GM18861 (cell line): ENCODE data around the gene MELTF.
A peak's percentile ranks its signal among the peaks of the same experiment; 100 is the strongest.

ENCODE experiments used
- ATAC-seq: cut with Tn5 transposase; IDR thresholded peaks from one replicate; pipeline ENCODE4 v1.9.1; 2021; ENCODE audit not compliant: unreplicated experiment

MELTF gene

DNA sequence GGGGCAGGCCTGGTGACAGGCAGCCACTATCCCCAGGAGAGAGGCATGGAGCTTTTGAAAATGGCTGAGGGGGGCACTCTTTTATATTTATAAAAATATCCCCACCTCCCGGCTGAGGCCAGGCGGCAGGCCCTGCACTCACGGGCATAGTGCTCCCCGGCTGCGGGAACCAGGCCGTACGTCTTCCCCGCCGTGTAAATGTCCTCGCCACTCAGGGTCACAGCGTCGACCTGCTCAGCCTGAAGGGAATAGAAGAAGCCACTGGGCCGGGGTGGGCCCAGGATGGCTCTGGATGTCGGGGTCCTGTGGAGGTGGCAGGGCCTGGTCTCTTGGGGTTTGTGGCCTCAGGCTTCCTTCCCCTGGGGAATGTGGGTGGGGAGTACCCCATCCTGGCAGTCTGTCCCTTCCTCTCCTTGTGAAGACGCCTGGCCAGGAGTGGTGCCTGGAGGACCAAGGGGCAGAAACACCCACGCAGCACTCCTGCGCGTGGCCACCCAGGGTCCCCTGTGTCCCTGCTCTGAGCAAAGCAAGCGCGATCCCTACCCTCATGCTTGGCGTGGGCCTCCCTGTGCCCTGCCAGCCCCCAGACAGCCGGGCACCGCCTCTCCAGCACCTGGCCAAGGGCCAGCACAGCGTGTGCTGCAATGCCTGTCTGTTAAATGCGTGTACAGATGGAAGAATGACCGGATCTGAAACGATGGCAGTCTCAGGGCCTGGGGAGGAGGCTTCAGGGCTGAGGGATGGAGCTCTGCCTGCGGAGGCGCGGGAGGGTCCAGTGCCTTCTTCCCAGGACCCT is 18.9 kb downstream of the MELTF start:
- ATAC-seq: no peak

DNA sequence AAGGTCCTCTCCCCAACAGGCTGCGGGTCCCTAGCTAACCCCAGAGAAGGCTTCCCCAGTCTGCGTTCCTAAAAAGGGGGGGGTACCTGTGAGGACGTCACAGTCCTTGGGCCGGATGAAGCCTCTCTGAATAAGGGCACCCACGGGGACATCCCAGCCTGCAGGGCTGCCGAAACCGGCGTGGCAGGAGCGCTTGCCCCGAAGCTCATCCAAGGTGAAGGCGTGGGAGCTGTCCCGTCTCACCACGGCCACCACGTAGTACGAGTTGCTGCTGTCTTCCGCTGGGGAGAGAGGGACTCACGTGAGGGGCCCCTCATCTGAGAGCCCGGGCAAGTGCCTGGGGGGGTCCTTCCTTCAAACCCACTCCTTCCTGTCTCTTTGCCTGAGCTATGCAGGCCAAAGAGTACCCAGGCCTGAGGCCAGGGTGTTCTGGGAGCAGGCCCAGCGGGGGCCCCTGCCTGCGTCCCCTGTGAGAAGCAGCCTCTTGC is 20.0 kb downstream of the MELTF start:
- ATAC-seq: no peak

DNA sequence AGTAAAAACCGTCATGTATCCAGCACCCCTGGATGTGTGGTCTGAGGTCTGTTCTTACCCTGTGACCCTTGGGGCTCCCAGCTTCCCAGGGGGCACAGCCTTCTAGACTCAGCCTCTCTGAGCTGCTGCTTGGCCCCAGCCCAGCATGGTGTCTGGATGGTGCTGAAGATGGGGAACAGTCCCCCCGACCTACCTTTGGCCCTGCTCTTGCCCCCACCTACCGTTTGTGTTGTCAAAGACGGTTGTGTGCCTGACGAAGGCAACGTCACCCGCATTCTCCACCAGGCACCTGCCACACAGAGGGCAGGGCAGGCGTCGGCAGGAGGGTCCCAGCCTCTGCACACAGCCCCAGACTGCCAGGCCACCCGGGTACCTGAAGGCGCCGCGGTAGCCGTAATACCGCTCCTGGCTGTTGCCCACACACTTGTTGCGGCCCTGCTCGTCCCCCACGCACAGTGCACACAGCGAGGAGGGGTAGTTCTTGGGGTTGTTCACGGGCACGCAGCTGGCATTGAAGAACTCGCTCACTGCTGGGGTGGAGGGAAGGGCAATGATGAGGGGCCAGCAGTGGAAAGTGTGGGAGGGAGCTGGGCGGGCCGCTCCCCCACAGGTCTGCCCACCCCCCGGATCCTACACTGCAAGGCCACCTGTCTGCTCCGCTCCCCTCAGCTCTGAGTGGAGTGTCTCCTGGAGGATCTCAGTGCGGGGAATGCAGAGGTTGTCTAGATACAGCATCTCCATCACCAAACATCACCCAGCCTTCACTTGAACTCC is 21.0 kb downstream of the MELTF start:
- no peak for ATAC-seq

DNA sequence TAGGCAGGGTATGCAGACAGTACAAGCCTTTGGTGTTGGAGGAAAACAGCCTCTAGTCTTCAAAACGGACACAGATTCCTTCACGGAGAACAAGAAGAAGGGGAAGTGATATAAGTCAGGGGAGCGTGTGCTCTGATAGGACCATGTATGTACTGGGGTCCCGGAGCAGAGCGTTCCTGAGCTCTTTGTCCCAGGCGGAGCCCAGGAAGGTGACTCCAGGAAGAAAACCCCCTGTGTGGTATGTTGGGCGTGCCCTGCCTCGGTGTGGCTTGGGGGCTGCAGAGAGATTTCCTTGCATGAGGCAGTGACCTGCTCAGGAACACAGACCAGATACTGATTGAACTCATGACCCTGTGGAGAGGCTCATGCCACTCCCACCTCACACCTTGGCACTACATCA is 21.7 kb downstream of the MELTF start:
- no peak for ATAC-seq

DNA sequence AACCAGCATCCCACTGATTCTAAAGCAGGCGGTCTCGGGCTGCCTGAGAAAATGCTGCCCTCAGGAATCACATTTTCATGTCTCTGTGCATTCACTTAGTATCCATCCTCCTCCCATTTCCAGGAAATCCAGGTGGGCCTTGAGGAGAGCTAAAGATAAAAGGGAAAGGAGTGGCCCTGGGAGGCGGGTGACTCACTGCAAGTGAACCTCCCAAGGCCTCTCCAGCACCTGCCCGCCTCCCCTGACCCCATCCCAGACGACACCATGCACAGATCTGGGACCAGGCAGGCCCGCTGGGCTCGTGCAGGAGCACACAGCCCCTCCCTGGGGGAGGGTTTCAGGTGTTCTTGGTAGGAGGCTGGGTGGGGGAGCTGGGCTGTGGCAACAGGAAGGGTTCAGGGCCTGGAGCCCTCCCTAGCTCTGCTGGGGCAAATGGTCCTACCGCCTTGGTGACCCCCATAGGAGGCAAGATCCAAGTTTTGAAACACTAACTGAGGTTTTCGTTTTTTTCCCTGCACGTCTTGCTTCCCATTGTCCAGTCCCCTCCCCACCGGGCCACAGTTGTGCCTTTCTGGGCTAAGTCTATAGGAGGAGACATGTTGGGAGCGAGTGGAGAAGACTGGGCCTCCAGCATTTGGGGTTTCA is 22.2 kb downstream of the MELTF start:
- no peak for ATAC-seq

DNA sequence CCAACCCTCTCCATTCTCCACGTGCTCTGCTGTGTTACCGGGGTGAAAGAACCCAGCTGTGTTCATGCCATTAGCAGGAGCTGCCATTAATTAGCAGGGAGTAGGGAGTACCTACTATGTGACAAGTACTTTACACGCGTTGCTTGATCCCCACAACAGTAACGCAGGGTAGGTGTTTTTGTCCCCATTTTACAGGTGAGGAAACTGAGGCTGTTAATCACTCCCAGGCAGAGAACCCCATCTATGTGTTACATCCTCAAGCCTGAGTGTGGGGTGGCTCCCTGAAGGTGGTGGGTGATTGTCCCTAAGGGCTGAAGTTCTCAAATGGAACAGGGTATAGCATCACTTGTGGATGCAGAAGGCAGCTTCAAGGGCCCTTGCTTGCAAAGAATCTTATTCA is 22.8 kb downstream of the MELTF start:
- no peak for ATAC-seq

DNA sequence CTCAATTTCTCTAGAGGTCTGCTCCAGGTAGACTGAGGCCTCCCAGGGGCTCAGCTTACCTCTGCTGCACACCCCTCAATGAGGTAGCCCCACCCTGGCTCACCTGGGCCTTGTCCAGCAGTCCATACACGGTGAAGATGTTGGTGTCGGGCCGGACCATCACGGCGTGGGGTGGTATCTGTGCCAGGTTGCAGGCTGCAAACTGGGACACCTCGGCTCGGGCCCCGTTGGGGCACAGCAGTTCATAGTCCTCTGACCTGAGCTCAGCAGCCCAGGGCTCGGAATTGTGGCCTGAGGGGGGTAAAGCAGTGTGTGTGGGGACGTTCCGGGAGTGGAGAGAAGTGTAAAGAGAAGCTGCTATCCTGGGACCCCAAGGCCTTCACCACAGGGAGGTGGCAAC is 23.2 kb downstream of the MELTF start:
- ATAC-seq: no peak

DNA sequence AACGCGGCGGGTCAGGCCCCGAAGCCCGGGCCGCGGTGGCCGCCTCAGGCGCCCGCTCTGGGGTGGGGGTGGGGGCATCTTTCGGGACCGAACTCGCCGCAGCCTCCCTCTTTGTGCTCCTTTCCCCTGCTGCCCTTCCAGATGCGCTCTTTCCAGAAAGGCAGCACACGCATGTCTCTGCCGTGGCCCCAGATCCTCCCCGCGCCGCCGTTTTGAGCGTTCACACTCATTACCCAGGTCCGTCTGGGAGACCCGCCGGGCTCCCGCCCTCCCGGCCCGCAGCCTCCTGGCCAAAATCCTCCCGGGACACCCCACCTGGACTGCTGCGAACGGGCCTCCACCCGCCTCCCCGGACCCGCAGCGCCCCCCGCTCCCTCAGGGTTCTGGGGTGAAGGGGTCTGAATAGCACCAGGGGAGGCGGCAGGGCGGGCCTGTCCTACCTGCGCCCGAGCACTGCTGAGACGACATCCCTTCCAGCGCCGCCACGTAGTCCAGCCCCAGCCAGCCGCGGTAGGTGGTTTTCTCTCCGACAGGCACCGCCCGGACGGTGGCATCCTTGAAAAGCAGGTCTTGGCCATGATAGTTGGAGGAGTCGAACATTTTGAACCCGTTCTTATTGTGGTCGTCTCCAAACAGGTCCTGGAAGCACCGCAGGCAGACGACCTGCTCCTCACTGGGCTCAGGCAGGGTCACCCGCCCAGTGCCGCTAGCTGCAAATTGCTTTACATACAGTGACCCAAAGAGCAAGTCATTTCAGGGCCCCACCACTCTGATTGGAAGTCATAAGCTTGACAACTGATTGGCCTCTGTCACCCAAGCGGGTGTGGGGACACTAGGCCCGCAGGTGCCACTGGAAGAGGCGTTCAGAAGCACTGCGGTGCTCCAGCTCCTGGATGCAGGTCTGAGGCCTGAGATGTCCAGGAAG is 25.9 kb downstream of the MELTF start:
- no peak for ATAC-seq

DNA sequence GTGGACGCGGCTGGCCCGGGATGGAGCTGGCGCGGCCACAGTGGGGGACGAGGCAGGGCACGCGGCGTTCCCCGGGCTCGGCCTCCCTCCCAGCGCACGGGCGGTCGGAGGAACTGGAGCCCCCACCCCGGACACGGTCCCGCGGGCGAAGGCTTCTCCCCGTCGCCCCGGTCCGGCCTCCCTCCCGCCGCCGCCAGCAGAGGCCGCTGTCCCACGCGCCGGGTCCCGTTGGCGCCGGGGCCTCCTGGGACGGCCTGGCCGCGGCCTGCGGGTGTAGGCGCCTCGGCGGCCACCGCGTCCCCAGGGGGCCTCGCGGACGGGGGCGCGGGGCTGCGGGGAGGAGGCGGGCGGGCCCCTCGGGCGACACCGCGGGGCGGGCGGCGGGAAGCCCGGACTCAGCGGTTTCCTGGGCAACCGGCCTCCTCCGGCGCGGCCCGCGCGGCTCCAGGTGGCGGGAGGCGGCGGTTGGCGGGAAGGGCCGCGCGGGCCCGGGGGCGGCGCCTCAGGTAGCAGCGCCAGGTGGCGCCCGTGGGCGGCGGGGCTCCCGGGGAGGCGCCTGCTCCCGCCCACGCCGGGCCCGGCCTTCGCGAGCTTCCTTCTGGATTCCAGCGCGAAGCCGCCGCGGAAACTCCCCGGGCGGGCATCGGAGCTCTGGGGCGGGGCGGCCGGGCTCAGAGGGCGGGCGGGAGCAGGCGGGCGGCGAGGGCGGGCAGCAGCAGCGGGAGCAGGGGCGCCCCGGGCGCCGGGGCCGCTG is 26.7 kb downstream of the MELTF start:
- ATAC-seq: peak; percentile 62

DNA sequence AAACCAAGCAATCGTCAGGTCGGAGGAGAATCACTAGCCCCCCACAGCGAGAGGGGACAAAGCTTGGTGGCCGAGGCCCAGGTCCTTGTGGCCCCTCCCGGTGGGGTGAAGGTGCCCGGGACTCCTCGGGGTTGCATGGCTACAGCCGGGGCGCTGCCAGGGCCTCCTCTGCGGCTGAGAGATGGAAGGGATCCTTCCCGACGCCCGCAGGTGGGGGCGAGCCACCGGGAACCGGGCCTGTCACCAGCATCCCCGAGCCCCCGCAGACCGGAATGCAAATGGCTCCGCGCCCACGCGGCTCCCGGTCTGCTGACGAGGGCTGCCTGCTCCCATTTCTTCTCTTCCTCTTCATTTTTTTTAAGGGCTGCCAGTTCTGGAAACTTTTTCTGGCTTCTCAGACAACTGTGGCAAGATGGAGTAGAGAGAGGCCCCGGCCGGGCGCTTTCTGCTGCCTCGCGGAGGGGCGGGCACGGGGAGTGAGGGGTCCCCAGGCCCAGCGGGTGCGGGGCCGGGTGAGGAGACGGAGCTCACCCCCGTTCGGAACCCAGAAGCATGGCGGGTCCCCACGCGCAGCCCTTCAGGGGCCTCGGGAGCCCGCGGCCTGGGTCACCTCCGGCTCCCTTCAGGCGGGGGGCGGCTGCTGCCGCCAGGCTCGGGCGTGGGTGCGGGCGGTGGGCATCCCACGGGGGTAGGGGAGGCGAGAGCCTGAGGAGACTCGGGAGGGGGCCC is 27.5 kb downstream of the MELTF start:
- no peak for ATAC-seq

DNA sequence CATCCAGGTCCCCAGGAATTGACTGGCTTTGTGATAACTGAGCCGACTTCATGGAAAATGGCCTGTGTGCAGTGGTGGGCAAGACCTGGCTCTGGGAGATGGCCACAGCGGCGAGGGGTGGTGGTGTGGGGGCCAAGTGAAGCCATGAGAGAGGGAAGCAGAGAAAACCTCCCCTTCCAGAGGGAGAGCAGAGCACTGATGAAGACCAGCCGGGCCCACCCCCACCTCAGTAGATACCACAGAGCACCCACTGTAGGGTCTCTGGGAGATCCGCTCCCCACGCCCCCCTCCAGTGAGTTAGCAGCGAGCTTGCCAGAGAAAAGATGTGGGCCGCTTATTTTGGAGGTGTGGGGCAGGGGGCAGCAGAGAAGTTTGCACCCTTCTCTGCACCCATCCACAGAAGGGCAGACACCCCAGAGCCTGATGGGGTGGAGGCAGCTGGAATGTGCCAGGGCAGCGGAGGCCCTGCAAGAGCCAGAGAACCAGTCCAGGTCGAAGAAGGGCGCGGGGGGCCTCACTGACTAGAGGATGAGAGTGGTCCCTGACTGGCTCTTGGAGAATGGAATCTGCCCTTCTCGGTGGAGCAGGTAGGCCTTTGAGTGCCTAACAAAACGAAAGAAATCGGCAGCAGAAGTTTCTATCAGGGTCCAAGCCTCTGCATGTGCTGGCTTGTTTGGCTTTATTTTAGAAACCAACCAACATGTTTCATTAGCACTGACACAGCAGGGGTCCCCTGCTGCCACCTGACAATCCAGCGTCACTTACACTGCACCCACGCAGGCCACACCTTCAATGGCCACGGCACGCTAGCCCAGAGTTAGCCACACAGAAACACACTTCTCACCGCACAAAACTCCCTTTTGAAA is 28.3 kb downstream of the MELTF start:
- ATAC-seq: no peak

DNA sequence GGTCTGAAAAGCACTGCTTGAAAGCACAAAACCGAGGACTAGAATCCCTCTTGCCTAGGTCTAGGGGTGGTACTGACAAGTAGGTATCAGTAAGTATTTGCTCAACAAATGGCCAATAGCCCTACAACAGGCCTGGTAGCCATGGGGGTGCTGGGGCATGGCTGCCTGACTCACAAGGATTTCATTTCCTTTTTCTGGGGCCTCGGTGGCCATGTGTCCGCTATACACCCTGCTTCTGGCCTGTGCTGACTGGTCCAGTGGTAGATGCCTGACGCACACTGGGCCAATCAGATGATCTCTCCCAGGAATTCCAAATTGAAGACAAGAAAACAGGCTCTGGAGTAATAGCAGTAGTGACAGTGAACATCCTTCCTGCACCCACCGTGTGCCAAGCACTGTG is 29.4 kb downstream of the MELTF start:
- no peak for ATAC-seq

DNA sequence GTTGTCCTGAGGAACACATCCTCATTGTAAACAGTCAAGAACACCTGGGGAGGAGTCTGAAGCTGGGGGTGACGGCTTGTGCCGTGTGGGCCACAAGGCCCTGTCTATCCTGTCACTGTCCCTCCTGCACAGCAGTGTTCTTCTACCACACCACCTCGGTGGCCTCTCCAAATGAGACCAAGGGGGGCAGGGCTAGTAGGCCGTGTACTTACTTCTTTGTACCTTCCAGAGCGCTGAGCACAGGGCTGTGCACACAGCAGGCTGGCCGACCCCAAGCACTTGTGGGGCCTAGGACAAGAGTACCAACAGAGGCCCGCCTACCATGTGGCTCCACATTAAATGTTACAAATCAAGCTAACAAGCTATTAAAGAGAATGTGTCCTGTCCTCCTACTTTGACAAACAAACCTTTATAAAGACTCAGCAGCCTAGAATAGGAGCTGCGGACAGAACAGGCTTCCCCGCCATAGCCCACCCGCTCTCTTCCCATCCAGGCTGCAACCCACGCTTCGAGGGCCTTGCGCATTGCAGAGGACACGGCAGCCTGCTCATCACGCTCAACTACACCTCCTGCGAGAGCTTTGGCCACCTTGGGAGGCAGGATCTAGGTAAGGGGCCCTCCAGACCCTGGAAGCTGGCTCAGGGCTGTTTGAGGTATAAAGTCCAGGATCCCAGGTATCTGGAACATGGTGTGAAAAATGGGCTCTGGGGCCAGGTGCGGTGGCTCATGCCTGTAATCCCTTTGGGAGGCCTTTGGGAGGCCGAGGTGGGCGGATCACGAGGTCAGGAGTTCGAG is 30.5 kb downstream of the MELTF start:
- no peak for ATAC-seq

DNA sequence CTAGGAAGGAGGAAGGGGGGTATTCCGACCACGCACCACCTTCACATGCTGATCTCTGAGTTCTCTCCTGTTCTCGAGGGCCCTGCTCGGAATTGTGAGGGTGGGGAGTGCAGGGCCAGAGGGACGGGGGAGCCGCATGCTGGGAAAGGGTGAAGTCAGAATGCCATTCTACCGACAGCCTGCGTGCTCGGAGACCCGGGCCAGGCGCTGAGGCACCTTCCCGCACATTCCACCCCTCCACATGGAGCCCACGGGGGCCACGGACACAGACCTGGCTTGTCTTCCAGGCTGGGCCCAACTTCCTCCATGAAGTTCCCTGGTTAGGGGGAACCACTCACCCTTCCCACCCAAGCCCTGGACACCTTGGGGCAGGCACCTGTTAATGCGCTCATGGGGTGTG is 32.3 kb downstream of the MELTF start:
- no peak for ATAC-seq

DNA sequence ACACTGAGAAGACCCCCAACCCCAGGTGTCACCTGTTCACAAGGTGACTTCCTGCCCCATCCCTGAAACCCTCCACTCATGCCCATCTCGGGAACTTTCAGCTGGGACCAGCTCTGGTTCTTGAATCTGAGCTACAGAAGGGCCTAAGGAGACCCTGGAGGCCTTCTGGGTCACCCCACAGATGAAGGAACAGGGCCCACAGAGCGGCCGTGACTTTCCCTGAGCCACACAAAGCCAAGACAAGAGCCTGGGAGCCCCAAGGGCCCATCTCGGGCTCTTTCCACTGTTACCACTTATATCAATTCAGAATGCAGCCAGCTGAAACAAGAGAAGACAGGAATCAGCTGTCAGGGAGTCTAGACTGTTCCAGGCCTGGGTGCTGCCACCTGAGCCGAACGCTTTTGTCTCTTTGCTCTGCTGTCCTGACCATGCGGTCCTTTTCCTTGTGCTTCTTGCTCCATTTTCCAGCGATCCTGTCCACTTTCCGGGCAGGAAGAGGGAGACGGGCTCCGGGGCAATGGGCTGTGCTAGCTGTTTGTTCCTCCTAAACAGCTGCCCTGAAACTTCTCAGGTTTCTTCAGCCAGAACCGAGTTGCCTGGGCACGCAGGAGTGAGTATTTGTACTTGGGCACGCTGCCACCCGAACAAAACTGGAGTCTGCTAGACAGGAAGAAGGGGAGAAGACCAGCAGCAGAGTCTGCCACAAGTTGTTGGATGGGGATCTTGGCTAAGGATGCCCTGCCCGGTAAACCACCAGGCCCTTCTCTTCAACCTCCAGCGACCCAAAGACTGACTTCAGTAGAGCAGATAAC is 33.0 kb downstream of the MELTF start:
- ATAC-seq: no peak

DNA sequence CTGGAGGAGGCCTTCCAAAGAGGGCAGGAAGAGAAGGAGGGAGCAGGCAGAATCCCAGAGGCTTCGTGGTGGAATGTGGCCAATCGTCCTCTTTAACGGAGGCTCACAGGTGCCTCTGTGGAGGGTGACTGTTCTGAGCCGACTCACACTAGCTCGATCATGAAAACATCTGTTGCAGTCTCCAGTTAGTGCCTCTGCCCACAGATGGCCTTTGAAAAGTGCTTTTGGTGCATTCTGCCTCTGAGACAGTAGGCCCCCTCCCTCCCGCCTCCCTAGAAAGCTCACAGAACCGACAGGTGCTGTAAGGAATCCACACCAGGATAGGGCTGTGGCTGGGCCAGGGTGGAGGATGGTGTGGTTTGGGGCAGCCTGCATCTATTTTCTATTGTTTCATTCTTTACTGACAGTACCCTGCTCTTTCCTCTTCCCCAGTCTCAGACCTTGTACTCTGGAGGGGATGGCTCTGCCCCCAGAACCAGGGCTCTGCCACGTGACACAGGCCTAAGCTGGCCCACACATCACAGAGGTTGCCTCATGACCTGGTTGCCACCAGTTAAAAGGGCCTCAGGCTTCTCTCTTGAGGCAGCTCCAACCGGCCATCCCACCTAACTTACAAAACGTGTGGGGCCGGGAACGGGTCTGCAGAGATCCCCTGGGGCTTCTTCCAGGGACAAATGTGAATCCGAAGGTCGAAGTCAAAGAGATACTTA is 33.8 kb downstream of the MELTF start:
- ATAC-seq: no peak
